GM12865 (cell line): Measurements from ENCODE around the gene FN3K.
A peak's percentile ranks its signal among the peaks of the same experiment; 100 is the strongest.

ENCODE experiments used
- DNase-seq: peaks from one replicate; pipeline ENCODE4 v3.0.0; 2010; ENCODE audit warnings: low read depth
- H3K4me3 ChIP-seq: 2 replicates; pipeline ENCODE4 v1.5.1; 2011; ENCODE audit warnings: mild to moderate bottlenecking, low read depth, low read length, control low read depth
- CTCF ChIP-seq: IDR thresholded peaks from 2 replicates; pipeline ENCODE4 v1.5.1; 2011; ENCODE audit warnings: low read length, control low read depth, low read depth, inconsistent platforms; ENCODE audit not compliant: insufficient read depth; ENCODE audit errors: missing control alignments

FN3K gene

GRCh38 chr17:82713071-82713723 lies 22.2 kb upstream of the FN3K start:
- no peak for DNase-seq
- no peak overlapping the region for H3K4me3 ChIP-seq
- TF ChIP-seq CTCF = no peak

GRCh38 chr17:82716203-82717010 lies 19.0 kb upstream of the FN3K start, which contains the start of gene FN3KRP:
Gene FN3KRP (plus strand): TSS chr17:82716706. CDS start chr17:82716756, 50 bp downstream.
- DNase-seq = peak; percentile 95
- peak within 1 kb of the TSS; percentile 84 for H3K4me3 ChIP-seq
- TF ChIP-seq CTCF = no peak

GRCh38 chr17:82718986-82719685 lies 16.3 kb upstream of the FN3K start:
- no peak overlapping the region for H3K4me3 ChIP-seq
- no peak for TF ChIP-seq CTCF
- no peak for DNase-seq

GRCh38 chr17:82720204-82720603 lies 15.2 kb upstream of the FN3K start:
- no peak overlapping the region for H3K4me3 ChIP-seq
- TF ChIP-seq CTCF = no peak

GRCh38 chr17:82722341-82723013 lies 12.9 kb upstream of the FN3K start:
- no peak for TF ChIP-seq CTCF
- no peak overlapping the region for H3K4me3 ChIP-seq
- DNase-seq = no peak

More at GRCh38 chr17:82720204-82720603, 15.2 kb upstream of the FN3K start:
- DNase-seq = no peak

- DNase-seq = no peak
- TF ChIP-seq CTCF = no peak
Observed at GRCh38 chr17:82723169-82723807, 12.1 kb upstream of the FN3K start.

More at GRCh38 chr17:82723169-82723807, 12.1 kb upstream of the FN3K start:
- H3K4me3 ChIP-seq = no peak overlapping the region
